Astrocyte (in vitro differentiated cells and primary cell): ENCODE measurements around the gene FHIP2A. TPM values are rescaled to one million over a fixed set of nuclear protein-coding genes. Genes with fewer than 3 reads are reported as not detected.
A peak's percentile ranks its signal among the peaks of the same experiment; 100 is the strongest.

Source experiments
- DNase-seq: peaks from one replicate; pipeline ENCODE4 v3.0.0-alpha.2; 2010; ENCODE audit warnings: low read depth
- FAIRE-seq: peaks from 2 replicates; lab custom pipeline; 2011; peaks lifted over from hg19 to GRCh38; lab: Jason Lieb, UNC
- H2AFZ ChIP-seq: 2 replicates; pipeline ENCODE4 v1.6.0; 2012; ENCODE audit warnings: low read depth, low read length, inconsistent platforms
- H3K27ac ChIP-seq: 2 replicates; pipeline ENCODE4 v1.5.1; 2011; ENCODE audit warnings: low read depth, low read length, inconsistent platforms
- H3K27me3 ChIP-seq: 2 replicates; pipeline ENCODE4 v1.6.0; 2011; ENCODE audit warnings: low read length, inconsistent platforms; ENCODE audit not compliant: insufficient read depth
- H3K36me3 ChIP-seq: 2 replicates; pipeline ENCODE4 v1.5.1; 2011; ENCODE audit warnings: low read length, inconsistent platforms; ENCODE audit not compliant: insufficient read depth
- H3K4me1 ChIP-seq: 2 replicates; pipeline ENCODE4 v1.5.1; 2011; ENCODE audit warnings: low read length, inconsistent platforms; ENCODE audit not compliant: insufficient read depth
- H3K4me2 ChIP-seq: 2 replicates; pipeline ENCODE4 v1.6.0; 2012; ENCODE audit warnings: low read length, inconsistent platforms
- H3K4me3 ChIP-seq: 2 replicates; pipeline ENCODE4 v1.5.1; 2011; ENCODE audit warnings: low read depth, mild to moderate bottlenecking, low read length, inconsistent platforms; ENCODE audit not compliant: insufficient read depth
- H3K79me2 ChIP-seq: 2 replicates; pipeline ENCODE4 v1.6.0; 2012; ENCODE audit warnings: mild to moderate bottlenecking, low read length, inconsistent platforms; ENCODE audit not compliant: insufficient read depth
- H3K9ac ChIP-seq: 2 replicates; pipeline ENCODE4 v1.6.0; 2012; ENCODE audit warnings: mild to moderate bottlenecking, low read length, inconsistent platforms
- H3K9me3 ChIP-seq: 2 replicates; pipeline ENCODE4 v1.5.1; 2012; ENCODE audit warnings: low read depth, mild to moderate bottlenecking, low read length, inconsistent platforms; ENCODE audit not compliant: insufficient read depth
- H4K20me1 ChIP-seq: 2 replicates; pipeline ENCODE4 v1.6.0; 2012; ENCODE audit warnings: low read length, inconsistent platforms; ENCODE audit not compliant: insufficient read depth
- H3K27ac Mint-ChIP-seq: one replicate; pipeline ENCODE4 v1.8.0; 2021; ENCODE audit warnings: mild to moderate bottlenecking, mixed read lengths; ENCODE audit not compliant: unreplicated experiment
- H3K27me3 Mint-ChIP-seq: one replicate; pipeline ENCODE4 v1.8.0; 2021; ENCODE audit warnings: low read depth, mixed read lengths; ENCODE audit not compliant: unreplicated experiment
- H3K36me3 Mint-ChIP-seq: one replicate; pipeline ENCODE4 v1.8.0; 2021; ENCODE audit warnings: low read depth, mixed read lengths; ENCODE audit not compliant: unreplicated experiment
- H3K4me1 Mint-ChIP-seq: one replicate; pipeline ENCODE4 v1.8.0; 2021; ENCODE audit warnings: low read depth, mixed read lengths; ENCODE audit not compliant: unreplicated experiment
- H3K4me3 Mint-ChIP-seq: one replicate; pipeline ENCODE4 v1.8.0; 2021; ENCODE audit warnings: mild to moderate bottlenecking, moderate library complexity, mixed read lengths; ENCODE audit not compliant: unreplicated experiment
- H3K9me3 Mint-ChIP-seq: one replicate; pipeline ENCODE4 v1.8.0; 2021; ENCODE audit warnings: mild to moderate bottlenecking, mixed read lengths; ENCODE audit not compliant: unreplicated experiment
- CTCF ChIP-seq: IDR thresholded peaks from 2 replicates; pipeline ENCODE4 v1.5.1; 2011; ENCODE audit warnings: low read depth, mild to moderate bottlenecking, inconsistent platforms, low read length, moderate library complexity; ENCODE audit not compliant: insufficient read depth
- EZH2 ChIP-seq: IDR thresholded peaks from 2 replicates; pipeline ENCODE4 v1.6.1; 2012; ENCODE audit warnings: mild to moderate bottlenecking, low read length, inconsistent platforms; ENCODE audit not compliant: insufficient read depth
- total RNA-seq: library from RNA; stranded (reverse); gene quantifications from 2 replicates; pipeline ENCODE4 v1.2.1, GENCODE V29; 2021

Gene FHIP2A
- total RNA-seq, 1 donor from 2014 or later = 38.2 TPM

GRCh38 chr10:114868870-114869519, 47.4 kb downstream of the FHIP2A start:
- Mint-ChIP-seq H3K4me1 (peaks cover 24% of the 10 kb centered on the region), H3K27me3 (no peaks in the 10 kb centered on the region), H3K9me3 (no peaks in the 10 kb centered on the region), H3K27ac (peak overlapping the region; percentile 31), H3K4me3 (no peak overlapping the region), H3K36me3 (peaks cover 4% of the 10 kb centered on the region)
- no peaks in the 10 kb centered on the region for H3K9me3 ChIP-seq
- H4K20me1 ChIP-seq = no peaks in the 10 kb centered on the region
- FAIRE-seq = no peak
- H3K4me3 ChIP-seq = no peak overlapping the region
- no peaks in the 10 kb centered on the region for H3K79me2 ChIP-seq
- H3K27ac ChIP-seq = peak overlapping the region; percentile 74
- peak overlapping the region; percentile 51 for H3K4me2 ChIP-seq
- no peak overlapping the region for H2AFZ ChIP-seq
- peaks cover 14% of the 10 kb centered on the region for H3K4me1 ChIP-seq
- H3K9ac ChIP-seq = peak overlapping the region; percentile 55
- H3K36me3 ChIP-seq = peaks cover 7% of the 10 kb centered on the region
- H3K27me3 ChIP-seq = no peaks in the 10 kb centered on the region
- no peak for DNase-seq
- TF ChIP-seq CTCF = no peak
- TF ChIP-seq EZH2 = no peak

- Mint-ChIP-seq H3K27me3 (no peaks in the 10 kb centered on the region), H3K36me3 (peaks cover 2% of the 10 kb centered on the region), H3K9me3 (no peaks in the 10 kb centered on the region), H3K4me3 (no peak overlapping the region), H3K27ac (peak overlapping the region; percentile 31), H3K4me1 (peaks cover 24% of the 10 kb centered on the region)
- Histone ChIP-seq H3K9me3 (no peaks in the 10 kb centered on the region), H3K4me2 (peak overlapping the region; percentile 51), H3K9ac (peak overlapping the region; percentile 55), H3K79me2 (no peaks in the 10 kb centered on the region), H4K20me1 (no peaks in the 10 kb centered on the region), H3K4me3 (no peak overlapping the region), H3K4me1 (peaks cover 14% of the 10 kb centered on the region), H3K27ac (peak overlapping the region; percentile 74), H3K27me3 (no peaks in the 10 kb centered on the region), H2AFZ (no peak overlapping the region), H3K36me3 (peaks cover 2% of the 10 kb centered on the region)
- TF ChIP-seq CTCF = no peak
- TF ChIP-seq EZH2 = no peak
- FAIRE-seq (peak; percentile 41), DNase-seq (peak; percentile 89)
These were observed 47.9 kb downstream of the FHIP2A start for GRCh38 chr10:114869520-114869892.

GRCh38 chr10:114870486-114870885, 48.9 kb downstream of the FHIP2A start:
- Histone ChIP-seq H3K4me1 (peaks cover 21% of the 10 kb centered on the region), H3K9me3 (no peaks in the 10 kb centered on the region), H3K4me3 (no peak overlapping the region), H4K20me1 (no peaks in the 10 kb centered on the region), H3K9ac (no peak overlapping the region), H3K79me2 (no peaks in the 10 kb centered on the region), H3K27ac (no peak overlapping the region), H2AFZ (no peak overlapping the region), H3K27me3 (no peaks in the 10 kb centered on the region), H3K4me2 (no peak overlapping the region), H3K36me3 (no peaks in the 10 kb centered on the region)
- TF ChIP-seq EZH2 (no peak), CTCF (no peak)
- FAIRE-seq = no peak
- Mint-ChIP-seq H3K27me3 (no peaks in the 10 kb centered on the region), H3K9me3 (no peaks in the 10 kb centered on the region), H3K36me3 (no peaks in the 10 kb centered on the region), H3K27ac (no peak overlapping the region), H3K4me3 (no peak overlapping the region), H3K4me1 (peaks cover 27% of the 10 kb centered on the region)
- DNase-seq = no peak
